ENCODE results near the gene GSC2.
A peak's percentile ranks its signal among the peaks of the same experiment; 100 is the strongest.

The GSC2 gene

GRCh38 chr22:19122143-19122751 lies 27.8 kb downstream of the GSC2 start, which contains the start of gene DGCR2:
DGCR2 (minus strand) TSS chr22:19122412; CDS start chr22:19122206, 206 bp downstream.
- peak; percentile 58 for DNase-seq (ENCODE audit: low read depth, low spot score)
- Histone ChIP-seq H3K27ac (no peak within 1 kb of the TSS), H3K9me3 (ENCODE audit: low read depth, low read length) (no peaks in the 10 kb centered on the region), H3K4me3 (peak within 1 kb of the TSS; percentile 97), H3K9ac (ENCODE audit: insufficient read length) (peak within 1 kb of the TSS; percentile 95), H3K36me3 (ENCODE audit: insufficient read depth, low read length) (no peaks in the 10 kb centered on the region; the same call in 1 of the 2 replicates)
- TF ChIP-seq EZH2 (IDR thresholded peaks at IDR 0.05) (no peak), FOXP2 (optimal IDR thresholded peaks at IDR 0.05; ENCODE audit: control extremely low read depth, extremely low read length, insufficient read depth) (no peak), POLR2AphosphoS5 (IDR thresholded peaks at IDR 0.05; ENCODE audit: borderline replicate concordance, low read depth, low read length) (peak; percentile 73; the same call in 1 of the 2 replicates)

- no peaks in the 10 kb centered on the region; the same call in 1 of the 2 replicates for H3K36me3 ChIP-seq (ENCODE audit: insufficient read depth, low read length)
- TF ChIP-seq POLR2AphosphoS5 (IDR thresholded peaks at IDR 0.05; ENCODE audit: borderline replicate concordance, low read depth, low read length): no peak
- no peak for TF ChIP-seq FOXP2 (optimal IDR thresholded peaks at IDR 0.05; ENCODE audit: control extremely low read depth, extremely low read length, insufficient read depth)
- TF ChIP-seq EZH2 (IDR thresholded peaks at IDR 0.05): no peak
- H3K27ac ChIP-seq: no peak overlapping the region
- no peak for DNase-seq (ENCODE audit: low read depth, low spot score)
- H3K4me3 ChIP-seq: peak overlapping the region; percentile 97
- H3K9me3 ChIP-seq (ENCODE audit: low read depth, low read length): no peaks in the 10 kb centered on the region
- peak overlapping the region; percentile 95 for H3K9ac ChIP-seq (ENCODE audit: insufficient read length)
Observed at GRCh38 chr22:19121631-19122142, 28.4 kb downstream of the GSC2 start.

GRCh38 chr22:19120829-19121630 lies 29.1 kb downstream of the GSC2 start:
- TF ChIP-seq FOXP2 (optimal IDR thresholded peaks at IDR 0.05; ENCODE audit: control extremely low read depth, extremely low read length, insufficient read depth) (no peak), EZH2 (IDR thresholded peaks at IDR 0.05) (no peak), POLR2AphosphoS5 (IDR thresholded peaks at IDR 0.05; ENCODE audit: borderline replicate concordance, low read depth, low read length) (no peak)
- H3K4me3 ChIP-seq: peak overlapping the region; percentile 97

GRCh38 chr22:19119949-19120348 lies 30.1 kb downstream of the GSC2 start:
- DNase-seq (ENCODE audit: low read depth, low spot score): no peak
- Histone ChIP-seq H3K4me3 (no peak overlapping the region), H3K9ac (ENCODE audit: insufficient read length) (no peak overlapping the region), H3K27ac (no peak overlapping the region), H3K9me3 (ENCODE audit: low read depth, low read length) (no peaks in the 10 kb centered on the region), H3K36me3 (ENCODE audit: insufficient read depth, low read length) (no peaks in the 10 kb centered on the region; the same call in 1 of the 2 replicates)
- TF ChIP-seq FOXP2 (optimal IDR thresholded peaks at IDR 0.05; ENCODE audit: control extremely low read depth, extremely low read length, insufficient read depth) (no peak), POLR2AphosphoS5 (IDR thresholded peaks at IDR 0.05; ENCODE audit: borderline replicate concordance, low read depth, low read length) (no peak), EZH2 (IDR thresholded peaks at IDR 0.05) (no peak)

More at GRCh38 chr22:19120829-19121630, 29.1 kb downstream of the GSC2 start:
- no peak overlapping the region for H3K27ac ChIP-seq
- no peak for DNase-seq (ENCODE audit: low read depth, low spot score)
- H3K9ac ChIP-seq (ENCODE audit: insufficient read length): peak overlapping the region; percentile 95
- no peaks in the 10 kb centered on the region; the same call in 1 of the 2 replicates for H3K36me3 ChIP-seq (ENCODE audit: insufficient read depth, low read length)
- H3K9me3 ChIP-seq (ENCODE audit: low read depth, low read length): no peaks in the 10 kb centered on the region

GRCh38 chr22:19118329-19118880 lies 31.7 kb downstream of the GSC2 start:
- Histone ChIP-seq H3K9ac (ENCODE audit: insufficient read length) (no peak overlapping the region), H3K27ac (no peak overlapping the region), H3K4me3 (no peak overlapping the region), H3K9me3 (ENCODE audit: low read depth, low read length) (no peaks in the 10 kb centered on the region), H3K36me3 (ENCODE audit: insufficient read depth, low read length) (no peaks in the 10 kb centered on the region; the same call in 1 of the 2 replicates)
- DNase-seq (ENCODE audit: low read depth, low spot score): no peak
- TF ChIP-seq EZH2 (IDR thresholded peaks at IDR 0.05) (no peak), FOXP2 (optimal IDR thresholded peaks at IDR 0.05; ENCODE audit: control extremely low read depth, extremely low read length, insufficient read depth) (no peak), POLR2AphosphoS5 (IDR thresholded peaks at IDR 0.05; ENCODE audit: borderline replicate concordance, low read depth, low read length) (no peak)

- DNase-seq (ENCODE audit: low read depth, low spot score): no peak
- Histone ChIP-seq H3K36me3 (ENCODE audit: insufficient read depth, low read length) (no peaks in the 10 kb centered on the region; the same call in 1 of the 2 replicates), H3K9me3 (ENCODE audit: low read depth, low read length) (no peaks in the 10 kb centered on the region), H3K4me3 (no peak overlapping the region), H3K27ac (no peak overlapping the region), H3K9ac (ENCODE audit: insufficient read length) (no peak overlapping the region)
- TF ChIP-seq EZH2 (IDR thresholded peaks at IDR 0.05) (no peak), FOXP2 (optimal IDR thresholded peaks at IDR 0.05; ENCODE audit: control extremely low read depth, extremely low read length, insufficient read depth) (no peak), POLR2AphosphoS5 (IDR thresholded peaks at IDR 0.05; ENCODE audit: borderline replicate concordance, low read depth, low read length) (no peak)
Observed at GRCh38 chr22:19117111-19117512, 33.0 kb downstream of the GSC2 start.

GRCh38 chr22:19115628-19116027 lies 34.5 kb downstream of the GSC2 start:
- Histone ChIP-seq H3K9ac (ENCODE audit: insufficient read length) (no peak overlapping the region), H3K9me3 (ENCODE audit: low read depth, low read length) (no peaks in the 10 kb centered on the region), H3K27ac (no peak overlapping the region), H3K4me3 (no peak overlapping the region), H3K36me3 (ENCODE audit: insufficient read depth, low read length) (no peaks in the 10 kb centered on the region; the same call in 1 of the 2 replicates)
- no peak for TF ChIP-seq POLR2AphosphoS5 (IDR thresholded peaks at IDR 0.05; ENCODE audit: borderline replicate concordance, low read depth, low read length)
- no peak for TF ChIP-seq FOXP2 (optimal IDR thresholded peaks at IDR 0.05; ENCODE audit: control extremely low read depth, extremely low read length, insufficient read depth)
- no peak for TF ChIP-seq EZH2 (IDR thresholded peaks at IDR 0.05)
- DNase-seq (ENCODE audit: low read depth, low spot score): no peak
